GM21423 (cell line): ENCODE measurements around the gene UPF2.
"Not testable (repeated sequence)": the region's sequence is repeated elsewhere in the genome, so short reads cannot be mapped to it uniquely, and the experiment has no call there.

Experiments used
- ATAC-seq: cut with Tn5 transposase; IDR thresholded peaks from one replicate; pipeline ENCODE4 v1.9.1; 2021; ENCODE audit warnings: mild to moderate bottlenecking, moderate library complexity; ENCODE audit not compliant: unreplicated experiment

The UPF2 gene

GRCh38 chr10:12042797-12043651 is at the start of gene UPF2:
Gene UPF2 (minus strand): TSS chr10:12042809. CDS start chr10:12035423, 7,386 bp downstream.
- ATAC-seq, result peak; percentile 55

GRCh38 chr10:12091421-12091820 is 48.8 kb upstream of the UPF2 start:
- ATAC-seq, result no peak

- ATAC-seq, result no peak
These were observed 46.3 kb upstream of the UPF2 start for GRCh38 chr10:12088919-12089318.

GRCh38 chr10:12081879-12082557 is 39.4 kb upstream of the UPF2 start:
- no peak for ATAC-seq

GRCh38 chr10:12081470-12081869 is 38.9 kb upstream of the UPF2 start:
- no peak for ATAC-seq

GRCh38 chr10:12077580-12078180 is 35.1 kb upstream of the UPF2 start:
- no peak for ATAC-seq

- no peak for ATAC-seq
These were observed 30.9 kb upstream of the UPF2 start for GRCh38 chr10:12073526-12073925.

- ATAC-seq, result not testable (repeated sequence)
These were observed 28.8 kb upstream of the UPF2 start for GRCh38 chr10:12071441-12071840.

GRCh38 chr10:12068449-12069269 is 26.1 kb upstream of the UPF2 start, which contains the start of gene DHTKD1:
Gene DHTKD1 (plus strand): TSS chr10:12068954. CDS start chr10:12069034, 80 bp downstream.
- ATAC-seq, result peak; percentile 97

- ATAC-seq, result no peak
These were observed 24.7 kb upstream of the UPF2 start for GRCh38 chr10:12067336-12067735.

- no peak for ATAC-seq
These were observed 20.8 kb upstream of the UPF2 start for GRCh38 chr10:12063483-12063818.

GRCh38 chr10:12062754-12063482 is 20.3 kb upstream of the UPF2 start:
- no peak for ATAC-seq

- no peak for ATAC-seq
These were observed 18.5 kb upstream of the UPF2 start for GRCh38 chr10:12061124-12061523.

GRCh38 chr10:12056748-12057147 is 14.1 kb upstream of the UPF2 start:
- ATAC-seq, result no peak

- no peak for ATAC-seq
These were observed 13.1 kb upstream of the UPF2 start for GRCh38 chr10:12055732-12056131.

- ATAC-seq, result no peak
These were observed 8.6 kb upstream of the UPF2 start for GRCh38 chr10:12051241-12051640.

GRCh38 chr10:12050528-12050927 is 7.9 kb upstream of the UPF2 start:
- no peak for ATAC-seq

GRCh38 chr10:12048547-12048946 is 5.9 kb upstream of the UPF2 start:
- ATAC-seq, result no peak

GRCh38 chr10:12045596-12045995 is 3.0 kb upstream of the UPF2 start:
- no peak for ATAC-seq

- peak; percentile 5 for ATAC-seq
These were observed 206 bp downstream of the UPF2 start for GRCh38 chr10:12042409-12042796.
